ENCODE measurements around the gene SLC38A1. TPM values are rescaled to one million over a fixed set of nuclear protein-coding genes. Genes with fewer than 3 reads are reported as not detected.

SLC38A1 gene
- total and polyA plus RNA-seq, 2 experiments from 2014 or later: 114 to 234 TPM

- TF ChIP-seq POLR2AphosphoS5 (IDR thresholded peaks at IDR 0.05; ENCODE audit: low read depth) (no peak), EZH2phosphoT487 (IDR thresholded peaks at IDR 0.05; ENCODE audit: unreplicated experiment) (no peak), JUNB (IDR thresholded peaks at IDR 0.05; ENCODE audit: unreplicated experiment) (no peak), REST (IDR thresholded peaks at IDR 0.05; ENCODE audit: unreplicated experiment) (no peak), ZNF331 (CRISPR knock-in tag; IDR thresholded peaks at IDR 0.05; ENCODE audit: low read depth) (no peak), ETS1 (IDR thresholded peaks at IDR 0.05) (no peak), ZNF114 (CRISPR knock-in tag; IDR thresholded peaks at IDR 0.05) (no peak), NANOG (IDR thresholded peaks at IDR 0.05; ENCODE audit: borderline replicate concordance) (no peak), STAT1 (IDR thresholded peaks at IDR 0.05; ENCODE audit: unreplicated experiment) (no peak), EZH2 (IDR thresholded peaks at IDR 0.05; ENCODE audit: low read depth, unreplicated experiment) (no peak), CTCF (conservative IDR thresholded peaks at IDR 0.05; ENCODE audit: low read depth in 2 of 2) (no peak), CREB1 (CRISPR knock-in tag; IDR thresholded peaks at IDR 0.05; ENCODE audit: low read depth) (no peak)
- TF ChIP-seq, protein P1, sequence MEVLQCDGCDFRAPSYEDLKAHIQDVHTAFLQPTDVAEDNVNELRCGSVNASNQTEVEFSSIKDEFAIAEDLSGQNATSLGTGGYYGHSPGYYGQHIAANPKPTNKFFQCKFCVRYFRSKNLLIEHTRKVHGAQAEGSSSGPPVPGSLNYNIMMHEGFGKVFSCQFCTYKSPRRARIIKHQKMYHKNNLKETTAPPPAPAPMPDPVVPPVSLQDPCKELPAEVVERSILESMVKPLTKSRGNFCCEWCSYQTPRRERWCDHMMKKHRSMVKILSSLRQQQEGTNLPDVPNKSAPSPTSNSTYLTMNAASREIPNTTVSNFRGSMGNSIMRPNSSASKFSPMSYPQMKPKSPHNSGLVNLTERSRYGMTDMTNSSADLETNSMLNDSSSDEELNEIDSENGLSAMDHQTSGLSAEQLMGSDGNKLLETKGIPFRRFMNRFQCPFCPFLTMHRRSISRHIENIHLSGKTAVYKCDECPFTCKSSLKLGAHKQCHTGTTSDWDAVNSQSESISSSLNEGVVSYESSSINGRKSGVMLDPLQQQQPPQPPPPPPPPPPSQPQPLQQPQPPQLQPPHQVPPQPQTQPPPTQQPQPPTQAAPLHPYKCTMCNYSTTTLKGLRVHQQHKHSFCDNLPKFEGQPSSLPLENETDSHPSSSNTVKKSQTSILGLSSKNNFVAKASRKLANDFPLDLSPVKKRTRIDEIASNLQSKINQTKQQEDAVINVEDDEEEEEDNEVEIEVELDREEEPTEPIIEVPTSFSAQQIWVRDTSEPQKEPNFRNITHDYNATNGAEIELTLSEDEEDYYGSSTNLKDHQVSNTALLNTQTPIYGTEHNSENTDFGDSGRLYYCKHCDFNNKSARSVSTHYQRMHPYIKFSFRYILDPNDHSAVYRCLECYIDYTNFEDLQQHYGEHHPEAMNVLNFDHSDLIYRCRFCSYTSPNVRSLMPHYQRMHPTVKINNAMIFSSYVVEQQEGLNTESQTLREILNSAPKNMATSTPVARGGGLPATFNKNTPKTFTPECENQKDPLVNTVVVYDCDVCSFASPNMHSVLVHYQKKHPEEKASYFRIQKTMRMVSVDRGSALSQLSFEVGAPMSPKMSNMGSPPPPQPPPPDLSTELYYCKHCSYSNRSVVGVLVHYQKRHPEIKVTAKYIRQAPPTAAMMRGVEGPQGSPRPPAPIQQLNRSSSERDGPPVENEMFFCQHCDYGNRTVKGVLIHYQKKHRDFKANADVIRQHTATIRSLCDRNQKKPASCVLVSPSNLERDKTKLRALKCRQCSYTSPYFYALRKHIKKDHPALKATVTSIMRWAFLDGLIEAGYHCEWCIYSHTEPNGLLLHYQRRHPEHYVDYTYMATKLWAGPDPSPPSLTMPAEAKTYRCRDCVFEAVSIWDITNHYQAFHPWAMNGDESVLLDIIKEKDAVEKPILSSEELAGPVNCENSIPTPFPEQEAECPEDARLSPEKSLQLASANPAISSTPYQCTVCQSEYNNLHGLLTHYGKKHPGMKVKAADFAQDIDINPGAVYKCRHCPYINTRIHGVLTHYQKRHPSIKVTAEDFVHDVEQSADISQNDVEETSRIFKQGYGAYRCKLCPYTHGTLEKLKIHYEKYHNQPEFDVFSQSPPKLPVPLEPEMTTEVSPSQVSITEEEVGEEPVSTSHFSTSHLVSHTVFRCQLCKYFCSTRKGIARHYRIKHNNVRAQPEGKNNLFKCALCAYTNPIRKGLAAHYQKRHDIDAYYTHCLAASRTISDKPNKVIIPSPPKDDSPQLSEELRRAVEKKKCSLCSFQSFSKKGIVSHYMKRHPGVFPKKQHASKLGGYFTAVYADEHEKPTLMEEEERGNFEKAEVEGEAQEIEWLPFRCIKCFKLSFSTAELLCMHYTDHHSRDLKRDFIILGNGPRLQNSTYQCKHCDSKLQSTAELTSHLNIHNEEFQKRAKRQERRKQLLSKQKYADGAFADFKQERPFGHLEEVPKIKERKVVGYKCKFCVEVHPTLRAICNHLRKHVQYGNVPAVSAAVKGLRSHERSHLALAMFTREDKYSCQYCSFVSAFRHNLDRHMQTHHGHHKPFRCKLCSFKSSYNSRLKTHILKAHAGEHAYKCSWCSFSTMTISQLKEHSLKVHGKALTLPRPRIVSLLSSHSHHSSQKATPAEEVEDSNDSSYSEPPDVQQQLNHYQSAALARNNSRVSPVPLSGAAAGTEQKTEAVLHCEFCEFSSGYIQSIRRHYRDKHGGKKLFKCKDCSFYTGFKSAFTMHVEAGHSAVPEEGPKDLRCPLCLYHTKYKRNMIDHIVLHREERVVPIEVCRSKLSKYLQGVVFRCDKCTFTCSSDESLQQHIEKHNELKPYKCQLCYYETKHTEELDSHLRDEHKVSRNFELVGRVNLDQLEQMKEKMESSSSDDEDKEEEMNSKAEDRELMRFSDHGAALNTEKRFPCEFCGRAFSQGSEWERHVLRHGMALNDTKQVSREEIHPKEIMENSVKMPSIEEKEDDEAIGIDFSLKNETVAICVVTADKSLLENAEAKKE (CRISPR knock-in tag; IDR thresholded peaks at IDR 0.05): no peak
- peaks cover 2% of the 10 kb centered on the region for H3K27me3 Mint-ChIP-seq (ENCODE audit: insufficient read depth, low read depth, poor library complexity)
- Histone ChIP-seq H3K4me1 (ENCODE audit: insufficient read depth) (no peaks in the 10 kb centered on the region), H3K9me2 (ENCODE audit: insufficient read depth) (no peaks in the 10 kb centered on the region), H3K27ac (ENCODE audit: low read depth) (no peak overlapping the region), H4K20me1 (replicated peaks; ENCODE audit: insufficient read depth) (no peaks in the 10 kb centered on the region), H3K36me3 (ENCODE audit: insufficient read depth) (no peaks in the 10 kb centered on the region), H3K4me3 (no peak overlapping the region), H3K27me3 (ENCODE audit: insufficient read depth) (no peaks in the 10 kb centered on the region), H3K4me2 (no peak overlapping the region), H3F3A (replicated peaks; ENCODE audit: low read depth) (no peaks in the 10 kb centered on the region), H2AFZ (no peak overlapping the region; the same call in 1 of the 2 replicates), H3K79me2 (replicated peaks; ENCODE audit: insufficient read depth) (no peaks in the 10 kb centered on the region)
- H3K27ac Mint-ChIP-seq: no peak overlapping the region
- H3K36me3 Mint-ChIP-seq (ENCODE audit: low read depth): no peaks in the 10 kb centered on the region
- no peak overlapping the region for H3K4me3 Mint-ChIP-seq
- no peaks in the 10 kb centered on the region for H3K9me3 Mint-ChIP-seq
- ATAC-seq (no peak), DNase-seq (ENCODE audit: low spot score) (no peak)
- H3K4me1 Mint-ChIP-seq: peaks cover 8% of the 10 kb centered on the region; the same call in 2 of the 3 replicates
These were observed 121.7 kb downstream of the SLC38A1 start for GRCh38 chr12:46147144-46147543.

Data from GM23338 (cell line).